Testis (tissue), 3 donors: ENCODE data around the gene GALNT11. TPM values are rescaled to one million over a fixed set of nuclear protein-coding genes. Genes with fewer than 3 reads are reported as not detected.
A peak's percentile ranks its signal among the peaks of the same experiment; 100 is the strongest.
"Not testable (repeated sequence)": the region's sequence is repeated elsewhere in the genome, so short reads cannot be mapped to it uniquely, and the experiment has no call there.

Source experiments
- DNase-seq: peaks from one replicate; pipeline ENCODE4 v3.0.0-alpha.2; 2019
- H3K27ac ChIP-seq, 2 donors: fragments of 200-600 bp; sonication (generic); one replicate each; pipeline ENCODE4 v1.5.1; 2019
- H3K27me3 ChIP-seq: fragments of 200-600 bp; sonication (generic); one replicate; pipeline ENCODE4 v1.5.1; 2019
- H3K36me3 ChIP-seq: fragments of 200-600 bp; sonication (generic); one replicate; pipeline ENCODE4 v1.5.1; 2017; ENCODE audit warnings: low read depth; ENCODE audit errors: missing control alignments
- H3K4me1 ChIP-seq: fragments of 200-600 bp; sonication (generic); one replicate; pipeline ENCODE4 v1.5.1; 2019
- H3K4me3 ChIP-seq, 2 donors: fragments of 200-600 bp; sonication (generic); one replicate each; pipeline ENCODE4 v1.5.1; 2017 to 2019
- H3K9me3 ChIP-seq: fragments of 200-600 bp; sonication (generic); one replicate; pipeline ENCODE4 v1.5.1; 2017
- CTCF ChIP-seq, 3 experiments: fragments of 450-650 bp in 2 of 3; fragments of 200-600 bp in 1 of 3; sonication (generic) in 1 of 3; IDR thresholded peaks; one replicate each; pipeline ENCODE4 v1.5.1; 2016 to 2019; ENCODE audit warnings: antibody characterized with exemption in 3 of 3, mild to moderate bottlenecking in 2 of 3, moderate library complexity in 1 of 3
- POLR2A ChIP-seq: fragments of 450-650 bp; IDR thresholded peaks from one replicate; pipeline ENCODE4 v1.6.1; 2017; ENCODE audit warnings: antibody characterized with exemption, mild to moderate bottlenecking, moderate library complexity
- WGBS, 2 donors: methylation state at CpG; one replicate each; pipeline ENCODE4 v1.1.5; 2018; 5-methylcytosine and 5-hydroxymethylcytosine counted together
- intact Hi-C: fragments of 100-400 bp; cut with DNase I; formaldehyde crosslinking; loops from one replicate; pipeline ENCODE4 v1.15.1; 2023; ENCODE audit warnings: low total_unique reads
- polyA plus RNA-seq: library from polyadenylated mRNA; stranded (reverse); fragments of 350-450 nt; fragmentation: Illumina TruSeq; extraction: RNeasy Lipid Tissue Mini Kit (QIAGEN cat#74804); gene quantifications from one replicate; pipeline ENCODE4 v1.2.3, GENCODE V29; 2014; ENCODE audit warnings: low read depth, low replicate concordance; ENCODE audit not compliant: insufficient read depth
- total RNA-seq, 2 donors: library from RNA; depleted of rRNA; stranded (reverse); fragments of >200 nt; gene quantifications; one replicate each; pipeline ENCODE4 v1.2.3, GENCODE V29; 2016

GALNT11 gene
- total and polyA plus RNA-seq, 3 donors from 2014 or later = 23.4 to 38.8 (median 36.2) TPM

DNA sequence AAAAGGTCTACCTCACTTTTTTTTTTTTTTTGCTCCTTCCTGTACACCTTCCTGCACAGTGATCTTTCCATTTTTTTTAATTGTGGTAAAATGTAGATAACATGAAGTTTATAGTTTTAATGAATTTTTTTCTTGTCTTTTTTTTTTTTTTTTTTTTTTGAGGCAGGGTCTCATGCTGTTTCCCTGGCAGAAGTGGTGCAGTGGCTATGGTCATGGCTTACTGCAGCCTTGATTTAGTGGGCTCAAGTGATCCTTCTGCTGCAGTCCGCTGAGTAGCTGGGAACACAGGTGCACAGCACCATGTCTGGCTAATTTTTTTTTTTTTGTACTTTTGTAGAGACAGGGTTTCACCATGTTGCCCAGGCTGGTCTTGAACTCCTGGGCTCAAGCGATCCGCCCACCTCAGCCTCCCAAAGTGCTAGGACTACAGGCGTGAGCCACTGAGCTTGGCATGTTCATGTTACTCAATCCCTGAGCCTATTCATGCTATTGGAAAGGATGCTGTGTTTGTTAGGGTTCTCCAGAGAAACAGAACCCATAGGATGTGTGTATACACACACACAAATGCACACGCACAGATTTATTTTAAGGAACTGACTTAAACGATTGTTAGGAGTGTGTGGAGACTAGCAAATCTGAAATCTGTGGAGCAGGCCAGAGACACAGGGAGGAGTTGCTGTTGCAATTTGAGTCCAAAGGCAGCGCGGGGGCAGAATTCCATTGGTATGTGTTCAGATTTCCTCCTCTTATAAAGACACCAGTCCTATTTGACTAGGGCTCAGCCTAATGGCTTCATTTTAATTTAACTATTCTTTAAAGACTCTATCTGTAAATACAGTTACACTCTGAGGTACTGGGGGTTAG, 29.1 kb downstream of the GALNT11 start:
- H3K4me3 ChIP-seq = no peak overlapping the region
- no peaks in the 10 kb centered on the region for H3K27me3 ChIP-seq
- H3K36me3 ChIP-seq = no peaks in the 10 kb centered on the region
- peak; percentile 70 for DNase-seq
- intact Hi-C loops = no loop called here
- 72 to 81% methylated on average over 8 of the region's 8 CpGs for WGBS, 2 donors
- no peak overlapping the region for H3K27ac ChIP-seq
- TF ChIP-seq POLR2A = no peak
- TF ChIP-seq CTCF (IDR thresholded peaks at IDR 0.05) = no peak
- peaks cover 3% of the 10 kb centered on the region for H3K4me1 ChIP-seq
- H3K9me3 ChIP-seq = no peaks in the 10 kb centered on the region

DNA sequence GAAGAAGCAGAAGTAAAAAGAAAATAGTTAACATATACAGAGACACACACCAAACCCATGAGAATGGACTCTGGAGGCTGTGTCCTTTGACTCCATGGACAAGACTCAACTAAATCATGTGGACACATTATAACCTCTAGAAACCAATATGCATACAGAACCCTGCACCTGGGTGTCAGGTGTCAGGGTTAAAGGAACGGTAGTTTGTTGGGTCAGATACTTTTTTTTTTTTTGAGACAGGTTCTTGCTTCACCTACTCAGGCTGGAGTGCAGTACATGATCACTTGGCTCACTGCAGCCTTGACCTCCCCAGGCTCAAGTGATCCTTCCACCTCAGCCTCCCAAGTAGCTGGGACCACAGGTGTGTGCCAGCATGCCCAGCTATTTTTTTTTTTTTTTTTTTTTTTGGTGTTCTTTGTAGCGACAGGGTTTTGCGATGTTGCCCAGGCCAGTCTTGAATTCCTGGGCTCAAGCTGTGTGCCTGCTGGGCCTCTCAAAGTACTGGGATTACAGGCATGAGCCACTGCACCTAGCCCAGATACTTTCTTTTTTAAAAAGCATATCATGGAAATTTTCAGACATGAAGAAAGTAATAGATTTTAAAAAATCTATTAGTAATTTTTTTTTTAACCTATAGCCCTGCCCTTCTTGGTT, 31.3 kb downstream of the GALNT11 start:
- no peak for DNase-seq
- Histone ChIP-seq H3K4me1 (peaks cover 3% of the 10 kb centered on the region), H3K27me3 (no peaks in the 10 kb centered on the region), H3K9me3 (no peaks in the 10 kb centered on the region), H3K27ac (no peak overlapping the region), H3K4me3 (no peak overlapping the region), H3K36me3 (no peaks in the 10 kb centered on the region)
- intact Hi-C loops = no loop called here
- 89 to 91% methylated on average over 3 of the region's 3 CpGs for WGBS, 2 donors
- TF ChIP-seq CTCF (IDR thresholded peaks at IDR 0.05) (no peak), POLR2A (no peak)

- no peak overlapping the region for H3K4me3 ChIP-seq
- peaks cover 3% of the 10 kb centered on the region for H3K4me1 ChIP-seq
- H3K27ac ChIP-seq = no peak overlapping the region
- H3K27me3 ChIP-seq = no peaks in the 10 kb centered on the region
- TF ChIP-seq POLR2A (no peak), CTCF (IDR thresholded peaks at IDR 0.05) (no peak)
- DNase-seq = no peak
- intact Hi-C loops = no loop called here
- H3K9me3 ChIP-seq = no peaks in the 10 kb centered on the region
- no peaks in the 10 kb centered on the region for H3K36me3 ChIP-seq
- 100% methylated on average over 1 of the region's 1 CpG for whole genome bisulfite sequencing, 2 donors
These were observed 33.8 kb downstream of the GALNT11 start for GRCh38 chr7:152059311-152059710.

GRCh38 chr7:152061086-152061485, 35.6 kb downstream of the GALNT11 start:
- H3K27ac ChIP-seq, DNase-seq, H3K4me3 ChIP-seq, H3K27me3 ChIP-seq, H3K9me3 ChIP-seq, H3K36me3 ChIP-seq, H3K4me1 ChIP-seq, intact Hi-C loops: not testable (repeated sequence)
- WGBS, 2 donors = 89 to 100% methylated on average over 1 to 2 of the region's 2 CpGs

- WGBS, 2 donors = 93 to 96% methylated on average over 3 of the region's 3 CpGs
- H3K9me3 ChIP-seq, H3K27ac ChIP-seq, H3K27me3 ChIP-seq, H3K4me1 ChIP-seq, intact Hi-C loops, DNase-seq, H3K36me3 ChIP-seq, H3K4me3 ChIP-seq: not testable (repeated sequence)
These were observed 37.7 kb downstream of the GALNT11 start for GRCh38 chr7:152063192-152063591.

- H3K27ac ChIP-seq, intact Hi-C loops, H3K36me3 ChIP-seq, H3K4me1 ChIP-seq, H3K4me3 ChIP-seq, DNase-seq, H3K9me3 ChIP-seq, H3K27me3 ChIP-seq: not testable (repeated sequence)
- 94 to 98% methylated on average over 3 of the region's 3 CpGs for WGBS, 2 donors
These were observed 38.3 kb downstream of the GALNT11 start for GRCh38 chr7:152063821-152064220.

GRCh38 chr7:152065800-152066344, 40.4 kb downstream of the GALNT11 start:
- H3K27me3 ChIP-seq, intact Hi-C loops, H3K36me3 ChIP-seq, H3K4me1 ChIP-seq, H3K4me3 ChIP-seq, DNase-seq, H3K9me3 ChIP-seq, H3K27ac ChIP-seq: not testable (repeated sequence)
- WGBS, 2 donors = 91 to 96% methylated on average over 10 of the region's 10 CpGs
